GM18526 (cell line): Measurements from ENCODE around the gene STK10.

Experiments used
- POLR2A ChIP-seq: IDR thresholded peaks from 3 replicates; pipeline ENCODE4 v1.6.1; 2011; ENCODE audit not compliant: insufficient read length; ENCODE audit errors: extremely low read depth

Gene STK10

GRCh38 chr5:172188033-172188892 is at the start of gene STK10:
Gene STK10, minus strand, starts transcription at chr5:172188224. Its CDS starts 182 bp downstream, at chr5:172188042.
- no peak for TF ChIP-seq POLR2A

- no peak for TF ChIP-seq POLR2A
Measured at GRCh38 chr5:172235827-172236736, 48.1 kb upstream of the STK10 start.

GRCh38 chr5:172235132-172235780 is 47.2 kb upstream of the STK10 start:
- TF ChIP-seq POLR2A, result no peak

GRCh38 chr5:172234031-172234430 is 46.0 kb upstream of the STK10 start:
- TF ChIP-seq POLR2A, result no peak

GRCh38 chr5:172229904-172230303 is 41.9 kb upstream of the STK10 start:
- TF ChIP-seq POLR2A, result no peak

- no peak for TF ChIP-seq POLR2A
Measured at GRCh38 chr5:172224996-172225395, 37.0 kb upstream of the STK10 start.

- no peak for TF ChIP-seq POLR2A
Measured at GRCh38 chr5:172223901-172224873, 36.2 kb upstream of the STK10 start.

GRCh38 chr5:172219296-172219695 is 31.3 kb upstream of the STK10 start:
- TF ChIP-seq POLR2A, result no peak

GRCh38 chr5:172216345-172216744 is 28.3 kb upstream of the STK10 start:
- no peak for TF ChIP-seq POLR2A

- TF ChIP-seq POLR2A, result no peak
Measured at GRCh38 chr5:172213126-172213525, 25.1 kb upstream of the STK10 start.

- TF ChIP-seq POLR2A, result no peak
Measured at GRCh38 chr5:172211676-172212075, 23.7 kb upstream of the STK10 start.

GRCh38 chr5:172209714-172210113 is 21.7 kb upstream of the STK10 start:
- TF ChIP-seq POLR2A, result no peak

- no peak for TF ChIP-seq POLR2A
Measured at GRCh38 chr5:172207511-172207910, 19.5 kb upstream of the STK10 start.

GRCh38 chr5:172200476-172200875 is 12.5 kb upstream of the STK10 start:
- TF ChIP-seq POLR2A, result no peak
